H1 (cell line): Measurements from ENCODE around the gene DRAXIN.

Experiments used
- EZH2 ChIP-seq: fragments of 200-600 bp; sonication (generic); IDR thresholded peaks from 2 replicates; pipeline ENCODE4 v1.7.1; 2012; ENCODE audit warnings: low read depth, mild to moderate bottlenecking, moderate library complexity, low read length, inconsistent platforms; ENCODE audit not compliant: severe bottlenecking
- FOSL1 ChIP-seq: IDR thresholded peaks from 2 replicates; pipeline ENCODE4 v1.6.1; 2011; ENCODE audit warnings: mild to moderate bottlenecking, low read depth, low read length, moderate library complexity; ENCODE audit not compliant: insufficient read depth
- HDAC2 ChIP-seq, 2 experiments: fragments of 300-600 bp in 1 of 2; sonication (generic) in 1 of 2; IDR thresholded peaks; 2 replicates each; pipeline ENCODE4 v1.6.1; 2011 to 2012; ENCODE audit warnings: low read depth in 2 of 2, low read length in 2 of 2, mild to moderate bottlenecking in 2 of 2, moderate library complexity in 2 of 2, borderline replicate concordance in 1 of 2, inconsistent platforms in 1 of 2
- MAFK ChIP-seq: IDR thresholded peaks from 2 replicates; pipeline ENCODE4 v1.6.1; 2012; ENCODE audit warnings: low read depth, mild to moderate bottlenecking, improper control_type of control experiment, low read length
- POLR2A ChIP-seq, 2 experiments: IDR thresholded peaks; 1 replicate in 1 of 2; 2 replicates in 1 of 2; pipeline ENCODE4 v1.6.1; 2011; ENCODE audit warnings: low read depth in 2 of 2, low read length in 2 of 2, mild to moderate bottlenecking in 2 of 2; ENCODE audit errors: control extremely low read depth in 1 of 2
- RFX5 ChIP-seq: IDR thresholded peaks from 2 replicates; pipeline ENCODE4 v1.6.1; 2011; ENCODE audit warnings: low read depth, low read length, improper control_type of control experiment, borderline replicate concordance
- SRF ChIP-seq: IDR thresholded peaks from 2 replicates; pipeline ENCODE4 v1.6.1; 2011; ENCODE audit warnings: mild to moderate bottlenecking, low read depth, low read length, moderate library complexity
- TBP ChIP-seq: IDR thresholded peaks from 2 replicates; pipeline ENCODE4 v1.6.1; 2011; ENCODE audit warnings: low read depth, low read length, improper control_type of control experiment
- TF ChIP-seq, protein P1 (sequence below): IDR thresholded peaks from 2 replicates; pipeline ENCODE4 v1.6.1; 2012; ENCODE audit warnings: inconsistent platforms
- TF ChIP-seq, protein P2 (sequence below), 3 experiments: IDR thresholded peaks; 1 replicate in 2 of 3; 2 replicates in 1 of 3; pipeline versions ENCODE4 v1.5.1 to v1.6.1; 2011; ENCODE audit warnings: low read length in 3 of 3, mild to moderate bottlenecking in 3 of 3, inconsistent platforms in 2 of 3, low read depth in 1 of 3, moderate library complexity in 1 of 3; ENCODE audit not compliant: insufficient read depth in 1 of 3; ENCODE audit errors: control extremely low read depth in 1 of 3

DNA sequence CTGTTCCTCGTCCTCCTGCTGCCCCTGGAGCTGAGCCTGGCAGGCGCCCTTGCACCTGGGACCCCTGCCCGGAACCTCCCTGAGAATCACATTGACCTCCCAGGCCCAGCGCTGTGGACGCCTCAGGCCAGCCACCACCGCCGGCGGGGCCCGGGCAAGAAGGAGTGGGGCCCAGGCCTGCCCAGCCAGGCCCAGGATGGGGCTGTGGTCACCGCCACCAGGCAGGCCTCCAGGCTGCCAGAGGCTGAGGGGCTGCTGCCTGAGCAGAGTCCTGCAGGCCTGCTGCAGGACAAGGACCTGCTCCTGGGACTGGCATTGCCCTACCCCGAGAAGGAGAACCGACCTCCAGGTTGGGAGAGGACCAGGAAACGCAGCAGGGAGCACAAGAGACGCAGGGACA, 14.8 kb downstream of the DRAXIN start:
- TF ChIP-seq, protein P1, sequence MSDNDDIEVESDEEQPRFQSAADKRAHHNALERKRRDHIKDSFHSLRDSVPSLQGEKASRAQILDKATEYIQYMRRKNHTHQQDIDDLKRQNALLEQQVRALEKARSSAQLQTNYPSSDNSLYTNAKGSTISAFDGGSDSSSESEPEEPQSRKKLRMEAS, result no peak
- TF ChIP-seq POLR2A (IDR thresholded peaks at IDR 0.05; ENCODE audit: control extremely low read depth in 1 of 2, low read depth in 2 of 2, low read length in 2 of 2), result no peak
- TF ChIP-seq FOSL1, result no peak
- TF ChIP-seq, protein P2, sequence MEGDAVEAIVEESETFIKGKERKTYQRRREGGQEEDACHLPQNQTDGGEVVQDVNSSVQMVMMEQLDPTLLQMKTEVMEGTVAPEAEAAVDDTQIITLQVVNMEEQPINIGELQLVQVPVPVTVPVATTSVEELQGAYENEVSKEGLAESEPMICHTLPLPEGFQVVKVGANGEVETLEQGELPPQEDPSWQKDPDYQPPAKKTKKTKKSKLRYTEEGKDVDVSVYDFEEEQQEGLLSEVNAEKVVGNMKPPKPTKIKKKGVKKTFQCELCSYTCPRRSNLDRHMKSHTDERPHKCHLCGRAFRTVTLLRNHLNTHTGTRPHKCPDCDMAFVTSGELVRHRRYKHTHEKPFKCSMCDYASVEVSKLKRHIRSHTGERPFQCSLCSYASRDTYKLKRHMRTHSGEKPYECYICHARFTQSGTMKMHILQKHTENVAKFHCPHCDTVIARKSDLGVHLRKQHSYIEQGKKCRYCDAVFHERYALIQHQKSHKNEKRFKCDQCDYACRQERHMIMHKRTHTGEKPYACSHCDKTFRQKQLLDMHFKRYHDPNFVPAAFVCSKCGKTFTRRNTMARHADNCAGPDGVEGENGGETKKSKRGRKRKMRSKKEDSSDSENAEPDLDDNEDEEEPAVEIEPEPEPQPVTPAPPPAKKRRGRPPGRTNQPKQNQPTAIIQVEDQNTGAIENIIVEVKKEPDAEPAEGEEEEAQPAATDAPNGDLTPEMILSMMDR (IDR thresholded peaks at IDR 0.05; ENCODE audit: control extremely low read depth in 1 of 3, insufficient read depth in 1 of 3, low read depth in 1 of 3, low read length in 3 of 3), result no peak
- TF ChIP-seq RFX5, result no peak
- no peak for TF ChIP-seq EZH2
- TF ChIP-seq HDAC2 (IDR thresholded peaks at IDR 0.05; ENCODE audit: borderline replicate concordance in 1 of 2, low read depth in 2 of 2, low read length in 2 of 2), result no peak
- TF ChIP-seq SRF, result no peak
- TF ChIP-seq TBP, result no peak
- no peak for TF ChIP-seq MAFK
